Progenitor cell of endocrine pancreas (in vitro differentiated cells): ENCODE data around the gene TRIM17. TPM values are rescaled to one million over a fixed set of nuclear protein-coding genes. Genes with fewer than 3 reads are reported as not detected.

Experiments
- DNase-seq: peaks from one replicate; pipeline ENCODE4 v3.0.0; 2021; ENCODE audit warnings: low spot score; ENCODE audit not compliant: unreplicated experiment
- H3K27ac Mint-ChIP-seq: 2 replicates; pipeline ENCODE4 v1.8.0; 2021; ENCODE audit warnings: mild to moderate bottlenecking, moderate library complexity, mixed read lengths
- H3K27me3 Mint-ChIP-seq: 2 replicates; pipeline ENCODE4 v1.8.0; 2021; ENCODE audit warnings: mixed read lengths
- H3K36me3 Mint-ChIP-seq: 2 replicates; pipeline ENCODE4 v1.8.0; 2022; ENCODE audit warnings: mixed read lengths; ENCODE audit not compliant: insufficient read depth
- H3K4me1 Mint-ChIP-seq: 2 replicates; pipeline ENCODE4 v1.8.0; 2021; ENCODE audit warnings: low read depth, mixed read lengths
- H3K4me3 Mint-ChIP-seq: 2 replicates; pipeline ENCODE4 v1.8.0; 2021; ENCODE audit warnings: low read depth, mild to moderate bottlenecking, moderate library complexity, mixed read lengths
- H3K9me3 Mint-ChIP-seq: 2 replicates; pipeline ENCODE4 v1.8.0; 2021; ENCODE audit warnings: low read depth, mixed read lengths
- total RNA-seq: library from RNA; stranded (reverse); gene quantifications from 2 replicates; pipeline ENCODE4 v1.2.1, GENCODE V29; 2021
- TF ChIP-seq, protein P1 (sequence below): fragments of 200-600 bp; sonication (generic); IDR thresholded peaks from one replicate; pipeline ENCODE4 v1.5.0; 2021; ENCODE audit warnings: antibody characterized with exemption, mild to moderate bottlenecking; ENCODE audit not compliant: unreplicated experiment

TRIM17 gene
- total RNA-seq, 1 donor from 2014 or later: 20.8 TPM

GRCh38 chr1:228417061-228417460, 400 bp upstream of the TRIM17 start:
- DNase-seq: no peak
- H3K27ac Mint-ChIP-seq: no peak overlapping the region
- H3K36me3 Mint-ChIP-seq: peaks cover 4% of the 10 kb centered on the region
- TF ChIP-seq, protein P1, sequence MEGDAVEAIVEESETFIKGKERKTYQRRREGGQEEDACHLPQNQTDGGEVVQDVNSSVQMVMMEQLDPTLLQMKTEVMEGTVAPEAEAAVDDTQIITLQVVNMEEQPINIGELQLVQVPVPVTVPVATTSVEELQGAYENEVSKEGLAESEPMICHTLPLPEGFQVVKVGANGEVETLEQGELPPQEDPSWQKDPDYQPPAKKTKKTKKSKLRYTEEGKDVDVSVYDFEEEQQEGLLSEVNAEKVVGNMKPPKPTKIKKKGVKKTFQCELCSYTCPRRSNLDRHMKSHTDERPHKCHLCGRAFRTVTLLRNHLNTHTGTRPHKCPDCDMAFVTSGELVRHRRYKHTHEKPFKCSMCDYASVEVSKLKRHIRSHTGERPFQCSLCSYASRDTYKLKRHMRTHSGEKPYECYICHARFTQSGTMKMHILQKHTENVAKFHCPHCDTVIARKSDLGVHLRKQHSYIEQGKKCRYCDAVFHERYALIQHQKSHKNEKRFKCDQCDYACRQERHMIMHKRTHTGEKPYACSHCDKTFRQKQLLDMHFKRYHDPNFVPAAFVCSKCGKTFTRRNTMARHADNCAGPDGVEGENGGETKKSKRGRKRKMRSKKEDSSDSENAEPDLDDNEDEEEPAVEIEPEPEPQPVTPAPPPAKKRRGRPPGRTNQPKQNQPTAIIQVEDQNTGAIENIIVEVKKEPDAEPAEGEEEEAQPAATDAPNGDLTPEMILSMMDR: no peak
- peak overlapping the region; percentile 72 for H3K4me3 Mint-ChIP-seq
- H3K9me3 Mint-ChIP-seq: peaks cover 3% of the 10 kb centered on the region
- peaks cover 24% of the 10 kb centered on the region for H3K27me3 Mint-ChIP-seq
- peaks cover 41% of the 10 kb centered on the region for H3K4me1 Mint-ChIP-seq

- peaks cover 13% of the 10 kb centered on the region for H3K27me3 Mint-ChIP-seq
- H3K4me1 Mint-ChIP-seq: peaks cover 36% of the 10 kb centered on the region
- no peak for DNase-seq
- H3K9me3 Mint-ChIP-seq: no peaks in the 10 kb centered on the region
- TF ChIP-seq, protein P1: no peak
- peaks cover 5% of the 10 kb centered on the region for H3K36me3 Mint-ChIP-seq
- H3K4me3 Mint-ChIP-seq: peak overlapping the region; percentile 75
- no peak overlapping the region for H3K27ac Mint-ChIP-seq
Observed at GRCh38 chr1:228415853-228416216, 826 bp downstream of the TRIM17 start.

DNA sequence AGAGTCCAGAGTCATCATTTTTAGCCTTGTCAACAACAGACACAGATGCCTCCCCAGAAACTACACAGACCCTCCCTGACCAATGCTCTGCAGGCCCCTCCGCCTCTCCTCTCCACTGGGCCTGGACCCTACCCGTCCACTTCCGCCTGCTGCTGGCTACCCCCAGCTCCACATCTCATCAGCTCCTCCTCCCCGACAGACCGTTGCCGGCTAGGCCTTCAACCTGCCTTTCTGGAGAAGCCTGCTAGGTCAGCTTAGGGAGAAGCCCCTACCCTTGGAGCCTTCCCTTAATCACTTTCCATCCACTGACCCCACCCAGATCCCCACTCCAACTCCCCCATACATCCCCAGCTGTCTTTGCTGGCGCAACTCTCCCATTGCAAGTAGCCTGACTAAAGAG, 1.4 kb downstream of the TRIM17 start:
- H3K27ac Mint-ChIP-seq: no peak overlapping the region
- H3K9me3 Mint-ChIP-seq: no peaks in the 10 kb centered on the region
- no peak for DNase-seq
- peaks cover 11% of the 10 kb centered on the region for H3K27me3 Mint-ChIP-seq
- TF ChIP-seq, protein P1: no peak
- H3K4me3 Mint-ChIP-seq: peak overlapping the region; percentile 75
- H3K4me1 Mint-ChIP-seq: peaks cover 35% of the 10 kb centered on the region
- H3K36me3 Mint-ChIP-seq: peaks cover 7% of the 10 kb centered on the region

- H3K4me1 Mint-ChIP-seq: peaks cover 30% of the 10 kb centered on the region
- no peak overlapping the region for H3K4me3 Mint-ChIP-seq
- H3K27me3 Mint-ChIP-seq: peaks cover 7% of the 10 kb centered on the region
- TF ChIP-seq, protein P1: no peak
- no peaks in the 10 kb centered on the region for H3K9me3 Mint-ChIP-seq
- no peak for DNase-seq
- peaks cover 7% of the 10 kb centered on the region for H3K36me3 Mint-ChIP-seq
- no peak overlapping the region for H3K27ac Mint-ChIP-seq
Observed at GRCh38 chr1:228414511-228415211, 2.0 kb downstream of the TRIM17 start.

DNA sequence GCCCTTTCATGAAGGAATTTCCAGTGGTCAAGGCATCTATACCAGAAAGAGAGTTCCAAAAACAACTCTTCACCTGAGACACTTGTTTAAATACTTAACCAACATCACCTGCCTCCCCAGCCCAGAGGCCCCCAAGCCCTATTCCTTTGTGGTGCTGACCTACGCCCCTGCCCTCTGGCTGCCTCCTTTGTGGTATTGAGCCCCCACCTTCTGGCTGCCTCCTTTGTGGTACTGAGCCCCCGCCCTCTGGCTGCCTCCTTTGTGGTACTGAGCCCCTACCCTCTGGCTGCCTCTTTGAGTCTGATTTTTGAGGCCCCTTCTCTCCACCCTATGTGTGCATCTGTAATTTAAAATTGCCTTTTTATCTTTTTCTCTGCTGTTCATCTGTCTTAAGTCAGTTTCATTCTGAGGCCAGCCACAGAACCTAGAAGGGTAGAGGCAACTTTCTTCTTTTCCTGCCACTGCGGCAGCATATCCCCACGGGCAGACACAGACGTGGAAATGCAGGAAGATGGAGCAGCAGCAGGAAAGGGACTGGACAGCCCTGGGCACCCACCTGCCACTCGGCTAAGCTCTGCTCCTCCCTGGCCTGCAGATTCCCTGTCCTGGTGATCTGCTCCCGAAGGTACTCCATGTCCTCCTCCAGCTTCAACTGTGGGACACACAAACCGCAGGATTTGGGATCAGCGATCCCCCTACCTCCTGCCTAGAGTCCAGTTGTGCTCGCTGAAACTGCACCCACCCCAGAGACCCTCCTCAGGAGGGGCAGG, 3.2 kb downstream of the TRIM17 start:
- Mint-ChIP-seq H3K36me3 (peaks cover 7% of the 10 kb centered on the region), H3K4me3 (no peak overlapping the region)

More for the DNA sequence above, 3.2 kb downstream of the TRIM17 start:
- TF ChIP-seq, protein P1: no peak
- Mint-ChIP-seq H3K9me3 (no peaks in the 10 kb centered on the region), H3K27me3 (peaks cover 7% of the 10 kb centered on the region), H3K4me1 (peaks cover 20% of the 10 kb centered on the region), H3K27ac (no peak overlapping the region)
- DNase-seq: no peak
